RWPE1 (cell line): ENCODE measurements around the gene ADGRB2.

Source experiments
- CTCF ChIA-PET: fragments of 350-600 bp; sonication (Branson Sonifier 250); formaldehyde crosslinking; extraction: SDS; loops from one replicate; lab custom pipeline; 2021; lab: Yijun Ruan, JAX
- POLR2A ChIA-PET: fragments of 400-600 bp; formaldehyde crosslinking; extraction: SDS; loops from one replicate; lab custom pipeline; 2020; ENCODE audit warnings: antibody characterized with exemption; ENCODE audit not compliant: low non-redundant PET; lab: Yijun Ruan, JAX
- DNase-seq: peaks from one replicate; pipeline ENCODE4 v3.0.0; 2012; ENCODE audit warnings: low spot score
- H3K27ac ChIP-seq: fragments of 450-650 bp; 2 replicates; pipeline ENCODE4 v1.5.1; 2017
- TF ChIP-seq, protein P1 (sequence below): fragments of 450-650 bp; conservative IDR thresholded peaks from 2 replicates; pipeline ENCODE4 v1.5.1; 2017; ENCODE audit warnings: low read depth, mild to moderate bottlenecking

Gene ADGRB2

GRCh38 chr1:31788138-31788824 lies 24.1 kb upstream of the ADGRB2 start:
- POLR2A ChIA-PET = interaction anchor here (0.7 kb wide), 1 partner anchor 124 kb away, joined by 3 read pairs; no protein-coding TSS in a partner anchor
- TF ChIP-seq, protein P1, sequence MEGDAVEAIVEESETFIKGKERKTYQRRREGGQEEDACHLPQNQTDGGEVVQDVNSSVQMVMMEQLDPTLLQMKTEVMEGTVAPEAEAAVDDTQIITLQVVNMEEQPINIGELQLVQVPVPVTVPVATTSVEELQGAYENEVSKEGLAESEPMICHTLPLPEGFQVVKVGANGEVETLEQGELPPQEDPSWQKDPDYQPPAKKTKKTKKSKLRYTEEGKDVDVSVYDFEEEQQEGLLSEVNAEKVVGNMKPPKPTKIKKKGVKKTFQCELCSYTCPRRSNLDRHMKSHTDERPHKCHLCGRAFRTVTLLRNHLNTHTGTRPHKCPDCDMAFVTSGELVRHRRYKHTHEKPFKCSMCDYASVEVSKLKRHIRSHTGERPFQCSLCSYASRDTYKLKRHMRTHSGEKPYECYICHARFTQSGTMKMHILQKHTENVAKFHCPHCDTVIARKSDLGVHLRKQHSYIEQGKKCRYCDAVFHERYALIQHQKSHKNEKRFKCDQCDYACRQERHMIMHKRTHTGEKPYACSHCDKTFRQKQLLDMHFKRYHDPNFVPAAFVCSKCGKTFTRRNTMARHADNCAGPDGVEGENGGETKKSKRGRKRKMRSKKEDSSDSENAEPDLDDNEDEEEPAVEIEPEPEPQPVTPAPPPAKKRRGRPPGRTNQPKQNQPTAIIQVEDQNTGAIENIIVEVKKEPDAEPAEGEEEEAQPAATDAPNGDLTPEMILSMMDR = no peak

GRCh38 chr1:31787786-31788137 lies 23.6 kb upstream of the ADGRB2 start:
- peak overlapping the region; percentile 85 for H3K27ac ChIP-seq
- CTCF ChIA-PET = interaction anchor here (1.0 to 2.4 kb wide), 4 partner anchors 25 to 176 kb away, joined by 3 to 24 read pairs (median 14); partner anchors contain the start of gene ADGRB2
- no peak for DNase-seq
- TF ChIP-seq, protein P1 = no peak
- POLR2A ChIA-PET = no interaction called here

More at GRCh38 chr1:31788138-31788824, 24.1 kb upstream of the ADGRB2 start:
- DNase-seq = peak; percentile 94
- CTCF ChIA-PET = interaction anchor here (0.6 to 2.4 kb wide), 16 partner anchors 8 to 394 kb away, joined by 3 to 24 read pairs (median 5); partner anchors contain the start of gene ADGRB2
- H3K27ac ChIP-seq = peak overlapping the region; percentile 85

DNA sequence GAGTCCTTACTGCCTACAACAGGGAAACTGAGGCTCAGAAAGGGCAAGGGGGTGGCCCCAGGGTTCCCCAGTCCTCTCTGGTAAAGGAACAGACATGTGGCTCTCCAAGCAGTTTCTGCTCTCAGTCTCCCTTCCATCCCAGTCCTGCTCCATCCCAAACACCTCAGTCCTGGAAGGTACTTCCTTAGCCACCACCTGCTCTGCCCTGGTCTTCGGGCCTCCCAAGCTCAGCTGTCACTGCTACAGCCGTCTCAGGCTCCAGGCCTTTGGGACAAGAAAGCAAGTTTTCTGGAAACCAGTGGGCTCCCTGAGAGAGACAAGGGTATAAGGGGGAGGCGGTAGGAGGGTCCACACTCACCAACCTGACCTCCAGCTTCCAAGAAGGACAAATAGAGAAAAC lies 23.1 kb upstream of the ADGRB2 start:
- ChIA-PET POLR2A (no interaction called here), CTCF (interaction anchor here (0.6 to 2.4 kb wide), 4 partner anchors 122 to 265 kb away, joined by 3 to 24 read pairs (median 4); no protein-coding TSS in a partner anchor)
- peak overlapping the region; percentile 85 for H3K27ac ChIP-seq
- DNase-seq = no peak
- TF ChIP-seq, protein P1 = no peak

GRCh38 chr1:31786366-31787060 lies 22.4 kb upstream of the ADGRB2 start:
- ChIA-PET POLR2A (no interaction called here), CTCF (interaction anchor here (0.6 kb wide), 1 partner anchor 121 kb away, joined by 4 read pairs; no protein-coding TSS in a partner anchor)
- TF ChIP-seq, protein P1 = no peak
- no peak for DNase-seq
- no peak overlapping the region for H3K27ac ChIP-seq

GRCh38 chr1:31785947-31786290 lies 21.8 kb upstream of the ADGRB2 start:
- POLR2A ChIA-PET = no interaction called here
- TF ChIP-seq, protein P1 = no peak
- no peak overlapping the region for H3K27ac ChIP-seq
- no peak for DNase-seq
- CTCF ChIA-PET = no interaction called here
